Measurements from ENCODE around the gene ITLN1. TPM values are rescaled to one million over a fixed set of nuclear protein-coding genes. Genes with fewer than 3 reads are reported as not detected.

ITLN1 gene
- total and polyA plus RNA-seq, 2 donors (not counting 3 experiments of a cell fraction or from before 2014, with no cell fraction given) = 0.12 TPM; not detected in 1

GRCh38 chr1:160880216-160880615, 4.8 kb downstream of the ITLN1 start:
- ChIA-PET POLR2A (no interaction called here), CTCF (no interaction called here)
- Histone ChIP-seq H3K9ac (replicated peaks; ENCODE audit: extremely low read depth, insufficient read depth, low read length) (no peak overlapping the region), H3K9me3 (replicated peaks; ENCODE audit: control insufficient read depth, insufficient read depth, low read length) (no peaks in the 10 kb centered on the region), H3K27ac (ENCODE audit: insufficient read depth, low read depth, low read length) (no peak overlapping the region), H3K4me2 (ENCODE audit: insufficient read depth, low read length) (no peak overlapping the region), H3K36me3 (ENCODE audit: control insufficient read depth in 2 of 2, extremely low read depth in 1 of 2, insufficient read depth in 2 of 2, low read length in 2 of 2) (no peaks in the 10 kb centered on the region), H3K4me1 (ENCODE audit: control insufficient read depth, extremely low read depth, insufficient read depth, low read length) (no peaks in the 10 kb centered on the region), H3K4me3 (replicated peaks in 1 of 3; ENCODE audit: insufficient read depth in 1 of 3, low read depth in 1 of 3, low read length in 3 of 3) (no peak overlapping the region), H3K79me2 (ENCODE audit: control insufficient read depth, insufficient read depth, low read length) (no peaks in the 10 kb centered on the region), H3K9me1 (replicated peaks; ENCODE audit: control insufficient read depth, extremely low read depth, insufficient read depth, low read length) (no peaks in the 10 kb centered on the region), H3K27me3 (ENCODE audit: control insufficient read depth in 2 of 2, insufficient read depth in 2 of 2, low read length in 2 of 2) (no peaks in the 10 kb centered on the region), H2AFZ (ENCODE audit: low read depth, low read length) (no peak overlapping the region), H4K20me1 (replicated peaks; ENCODE audit: control insufficient read depth, extremely low read depth, insufficient read depth, low read length) (no peaks in the 10 kb centered on the region)
- dilution Hi-C loops (cut with MboI; ENCODE audit: extremely low pct_ligation_motif_present, low sequenced_read_pairs) (no loop called here), intact Hi-C loops (cut with micrococcal nuclease) (no loop called here)
- no peak for FAIRE-seq
- no TSS peak for BruUV-seq (replicated peaks)
- TF ChIP-seq EZH2 (IDR thresholded peaks at IDR 0.05; ENCODE audit: borderline replicate concordance, low read depth, low read length, severe bottlenecking) = no peak
- no peak for TF ChIP-seq GATA2 (IDR thresholded peaks at IDR 0.05; ENCODE audit: insufficient read depth, insufficient read length, low read depth, low read length)
- no peak for TF ChIP-seq MYC (IDR thresholded peaks at IDR 0.05; ENCODE audit: low read depth, low read length)
- no peak for TF ChIP-seq FOS (IDR thresholded peaks at IDR 0.05; ENCODE audit: borderline replicate concordance, insufficient read depth, low read length)
- no peak for TF ChIP-seq POLR2AphosphoS5 (IDR thresholded peaks at IDR 0.05; ENCODE audit: insufficient read depth, low read depth, low read length)
- TF ChIP-seq MAX (IDR thresholded peaks at IDR 0.05; ENCODE audit: insufficient read depth, insufficient read length) = no peak
- TF ChIP-seq JUN (IDR thresholded peaks at IDR 0.05; ENCODE audit: borderline replicate concordance, insufficient read depth, insufficient read length, low read depth) = no peak
- TF ChIP-seq, protein P1, sequence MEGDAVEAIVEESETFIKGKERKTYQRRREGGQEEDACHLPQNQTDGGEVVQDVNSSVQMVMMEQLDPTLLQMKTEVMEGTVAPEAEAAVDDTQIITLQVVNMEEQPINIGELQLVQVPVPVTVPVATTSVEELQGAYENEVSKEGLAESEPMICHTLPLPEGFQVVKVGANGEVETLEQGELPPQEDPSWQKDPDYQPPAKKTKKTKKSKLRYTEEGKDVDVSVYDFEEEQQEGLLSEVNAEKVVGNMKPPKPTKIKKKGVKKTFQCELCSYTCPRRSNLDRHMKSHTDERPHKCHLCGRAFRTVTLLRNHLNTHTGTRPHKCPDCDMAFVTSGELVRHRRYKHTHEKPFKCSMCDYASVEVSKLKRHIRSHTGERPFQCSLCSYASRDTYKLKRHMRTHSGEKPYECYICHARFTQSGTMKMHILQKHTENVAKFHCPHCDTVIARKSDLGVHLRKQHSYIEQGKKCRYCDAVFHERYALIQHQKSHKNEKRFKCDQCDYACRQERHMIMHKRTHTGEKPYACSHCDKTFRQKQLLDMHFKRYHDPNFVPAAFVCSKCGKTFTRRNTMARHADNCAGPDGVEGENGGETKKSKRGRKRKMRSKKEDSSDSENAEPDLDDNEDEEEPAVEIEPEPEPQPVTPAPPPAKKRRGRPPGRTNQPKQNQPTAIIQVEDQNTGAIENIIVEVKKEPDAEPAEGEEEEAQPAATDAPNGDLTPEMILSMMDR (IDR thresholded peaks at IDR 0.05; ENCODE audit: extremely low read depth in 1 of 2, insufficient read depth in 1 of 2, low read depth in 1 of 2, low read length in 2 of 2) = no peak
- TF ChIP-seq POLR2A (IDR thresholded peaks at IDR 0.05; ENCODE audit: low read depth, low read length) = no peak
- no peak for DNase-seq (ENCODE audit: low read depth, low spot score)
